Endothelial cell of umbilical vein (primary cell): ENCODE measurements around the gene PELI3. TPM values are rescaled to one million over a fixed set of nuclear protein-coding genes. Genes with fewer than 3 reads are reported as not detected.

Experiments
- BruUV-seq: library from RNA; stranded (reverse); fragments of 400-500 nt; replicated peaks from 2 replicates; lab custom pipeline; 2021; lab: Mats Ljungman, UMichigan
- CTCF ChIA-PET: fragments of 300-600, 350-600 bp; sonication (Branson Sonifier 250); formaldehyde crosslinking; loops from one replicate; lab custom pipeline; 2021; ENCODE audit warnings: antibody characterized with exemption, inconsistent platforms; lab: Charles Lee
- POLR2A ChIA-PET: fragments of 300-600, 350-600 bp; sonication (Branson Sonifier 250); formaldehyde crosslinking; loops from one replicate; lab custom pipeline; 2021; ENCODE audit warnings: antibody characterized with exemption, inconsistent platforms; lab: Charles Lee
- DNase-seq: peaks from one replicate; pipeline ENCODE4 v3.0.0-alpha.2; 2011; ENCODE audit warnings: low read depth, low spot score
- FAIRE-seq: peaks from 2 replicates; lab custom pipeline; 2011; peaks lifted over from hg19 to GRCh38; lab: Jason Lieb, UNC
- H2AFZ ChIP-seq: 2 replicates; pipeline ENCODE4 v1.6.0; 2012; ENCODE audit warnings: low read depth, low read length, control low read depth, inconsistent platforms
- H3K27ac ChIP-seq: 2 replicates; pipeline ENCODE4 v1.5.1; 2011; ENCODE audit warnings: low read depth, mild to moderate bottlenecking, control low read depth, low read length, moderate library complexity; ENCODE audit not compliant: insufficient read depth
- H3K27me3 ChIP-seq, 2 experiments: 2 replicates each; pipeline versions ENCODE4 v1.6.0 to v1.6.1; 2011; ENCODE audit warnings: low read length in 2 of 2, mixed read lengths in 1 of 2; ENCODE audit not compliant: control insufficient read depth in 2 of 2, insufficient read depth in 2 of 2
- H3K36me3 ChIP-seq, 2 experiments: 2 replicates in 1 of 2; 3 replicates in 1 of 2; pipeline ENCODE4 v1.5.1; 2011; ENCODE audit warnings: low read length in 2 of 2, mild to moderate bottlenecking in 1 of 2, moderate library complexity in 1 of 2; ENCODE audit not compliant: control insufficient read depth in 2 of 2, insufficient read depth in 2 of 2; ENCODE audit errors: extremely low read depth in 1 of 2
- H3K4me1 ChIP-seq: 3 replicates; pipeline ENCODE4 v1.5.1; 2011; ENCODE audit warnings: mild to moderate bottlenecking, low read length; ENCODE audit not compliant: control insufficient read depth, insufficient read depth; ENCODE audit errors: extremely low read depth
- H3K4me2 ChIP-seq: 2 replicates; pipeline ENCODE4 v1.6.1; 2011; ENCODE audit warnings: low read length, control low read depth, mixed read lengths; ENCODE audit not compliant: insufficient read depth
- H3K4me3 ChIP-seq, 3 experiments: fragments of 200-600 bp in 1 of 3; sonication (generic), shearing (Covaris generic) in 1 of 3; replicated peaks in 1 of 3; 2 replicates each; pipeline ENCODE4 v1.5.1; 2011 to 2016; ENCODE audit warnings: control low read depth in 3 of 3, low read length in 3 of 3, mild to moderate bottlenecking in 2 of 3, inconsistent platforms in 1 of 3, low read depth in 1 of 3, moderate library complexity in 1 of 3; ENCODE audit not compliant: insufficient read depth in 1 of 3
- H3K79me2 ChIP-seq: 2 replicates; pipeline ENCODE4 v1.6.0; 2012; ENCODE audit warnings: low read length, inconsistent platforms; ENCODE audit not compliant: control insufficient read depth, insufficient read depth
- H3K9ac ChIP-seq: replicated peaks from 2 replicates; pipeline ENCODE3; 2011; ENCODE audit warnings: low read length, control low read depth; ENCODE audit not compliant: insufficient read depth; ENCODE audit errors: extremely low read depth
- H3K9me1 ChIP-seq: replicated peaks from 3 replicates; pipeline ENCODE4 v1.6.0; 2011; ENCODE audit warnings: mild to moderate bottlenecking, low read length; ENCODE audit not compliant: control insufficient read depth, insufficient read depth; ENCODE audit errors: extremely low read depth
- H3K9me3 ChIP-seq: replicated peaks from 2 replicates; pipeline ENCODE4 v1.5.1; 2012; ENCODE audit warnings: low read length, inconsistent platforms; ENCODE audit not compliant: control insufficient read depth, insufficient read depth
- H4K20me1 ChIP-seq: replicated peaks from 2 replicates; pipeline ENCODE3; 2011; ENCODE audit warnings: mild to moderate bottlenecking, low read length; ENCODE audit not compliant: control insufficient read depth, insufficient read depth; ENCODE audit errors: extremely low read depth
- EZH2 ChIP-seq: IDR thresholded peaks from 2 replicates; pipeline ENCODE4 v1.6.1; 2012; ENCODE audit warnings: borderline replicate concordance, low read depth, mild to moderate bottlenecking, moderate library complexity, low read length, inconsistent platforms; ENCODE audit not compliant: severe bottlenecking
- FOS ChIP-seq: IDR thresholded peaks from 2 replicates; pipeline ENCODE4 v1.6.1; 2011; ENCODE audit warnings: mild to moderate bottlenecking, low read length, moderate library complexity, borderline replicate concordance; ENCODE audit not compliant: insufficient read depth
- GATA2 ChIP-seq: IDR thresholded peaks from 2 replicates; pipeline ENCODE4 v1.7.0; 2011; ENCODE audit warnings: low read depth, mild to moderate bottlenecking, moderate library complexity, mixed read lengths, low read length; ENCODE audit not compliant: insufficient read length, insufficient read depth
- POLR2A ChIP-seq: IDR thresholded peaks from 2 replicates; pipeline ENCODE4 v1.6.1; 2012; ENCODE audit warnings: low read depth, mild to moderate bottlenecking, control low read depth, low read length
- dilution Hi-C: fragments of 300-500 bp; cut with MboI; formaldehyde crosslinking; loops from one replicate; pipeline ENCODE4 v1.15.0; 2019; ENCODE audit warnings: low sequenced_read_pairs; ENCODE audit not compliant: extremely low pct_ligation_motif_present
- intact Hi-C: fragments of 100-400 bp; cut with micrococcal nuclease; formaldehyde crosslinking; loops from one replicate; pipeline ENCODE4 v1.10.0; 2022
- polyA plus RNA-seq, 4 experiments: library from polyadenylated mRNA; depleted of rRNA in 3 of 4; stranded (reverse) in 3 of 4; unstranded in 1 of 4; fragments of >200 nt; gene quantifications; 2 replicates each; pipeline versions ENCODE4 v1.2.1 to v1.2.3, GENCODE V29; 2011 to 2012; ENCODE audit warnings: missing spikeins in 1 of 4
- total RNA-seq: library from RNA; stranded (reverse); gene quantifications from 2 replicates; pipeline ENCODE4 v1.2.3, GENCODE V29; 2021

Gene PELI3
- total and polyA plus RNA-seq, 2 donors (not counting 3 experiments of a cell fraction or from before 2014, with no cell fraction given) = 2.8 to 2.9 TPM

- ChIA-PET POLR2A (interaction anchor here (1.0 to 1.5 kb wide), 4 partner anchors 10 to 199 kb away, joined by 3 to 15 read pairs (median 6); partner anchors contain the start of genes PELI3, RBM4 and RBM4B), CTCF (interaction anchor here (1.0 to 1.9 kb wide), 19 partner anchors 9 to 199 kb away, joined by 3 to 12 read pairs (median 4); partner anchors contain the start of genes MRPL11, PELI3 and RBM4B)
- Histone ChIP-seq H3K4me1 (peaks cover 10% of the 10 kb centered on the region), H3K4me3 (peak overlapping the region; percentile 71 to 89 (median 86)), H3K9me1 (no peaks in the 10 kb centered on the region), H2AFZ (peak overlapping the region; percentile 93), H3K4me2 (peak overlapping the region; percentile 93), H3K79me2 (peaks cover 7% of the 10 kb centered on the region), H3K36me3 (no peaks in the 10 kb centered on the region), H3K27me3 (no peaks in the 10 kb centered on the region), H3K27ac (peak overlapping the region; percentile 96), H4K20me1 (no peaks in the 10 kb centered on the region), H3K9ac (peak overlapping the region; percentile 99), H3K9me3 (no peaks in the 10 kb centered on the region)
- intact Hi-C loops = loop anchor here (1.0 to 2.0 kb wide), 5 partner anchors 13 to 198 kb away; partner anchors contain the start of genes ACTN3, BBS1, PELI3 and RBM4B
- no peak for FAIRE-seq
- TSS peak; percentile 64 for BruUV-seq
- no peak for DNase-seq
- TF ChIP-seq EZH2 (no peak), GATA2 (no peak), POLR2A (no peak), FOS (no peak)
- dilution Hi-C loops = no loop called here
Measured at GRCh38 chr11:66479394-66480116, 12.8 kb downstream of the PELI3 start.
